SHP77 (cell line): Measurements from ENCODE around the gene CRTC3.
A peak's percentile ranks its signal among the peaks of the same experiment; 100 is the strongest.

Experiments used
- DNase-seq, 2 experiments: peaks; one replicate each; lab custom pipeline; 2025; lab: John Stamatoyannopoulos, UW

CRTC3 gene

GRCh38 chr15:90594301-90594738 is 64.6 kb downstream of the CRTC3 start:
- peak; percentile 74 to 79 for DNase-seq

- no peak for DNase-seq
Measured at GRCh38 chr15:90595763-90596155, 66.0 kb downstream of the CRTC3 start.

GRCh38 chr15:90596943-90597342 is 67.2 kb downstream of the CRTC3 start:
- DNase-seq: no peak

GRCh38 chr15:90597577-90597976 is 67.9 kb downstream of the CRTC3 start:
- no peak for DNase-seq

- DNase-seq: no peak
Measured at GRCh38 chr15:90598031-90598577, 68.4 kb downstream of the CRTC3 start.

GRCh38 chr15:90598679-90599078 is 69.0 kb downstream of the CRTC3 start:
- DNase-seq: no peak

GRCh38 chr15:90599116-90599515 is 69.4 kb downstream of the CRTC3 start:
- DNase-seq: no peak

GRCh38 chr15:90599644-90600043 is 69.9 kb downstream of the CRTC3 start:
- DNase-seq: no peak

- DNase-seq: no peak
Measured at GRCh38 chr15:90600954-90601353, 71.2 kb downstream of the CRTC3 start.

GRCh38 chr15:90603893-90604292 is 74.2 kb downstream of the CRTC3 start:
- no peak for DNase-seq

GRCh38 chr15:90606641-90607040 is 76.9 kb downstream of the CRTC3 start:
- DNase-seq: no peak

GRCh38 chr15:90607361-90607760 is 77.6 kb downstream of the CRTC3 start:
- peak; percentile 89 to 91 for DNase-seq

- DNase-seq: no peak
Measured at GRCh38 chr15:90609242-90610180, 79.8 kb downstream of the CRTC3 start.

- no peak for DNase-seq
Measured at GRCh38 chr15:90610190-90610589, 80.5 kb downstream of the CRTC3 start.

- DNase-seq: no peak
Measured at GRCh38 chr15:90611157-90611556, 81.4 kb downstream of the CRTC3 start.

- no peak for DNase-seq
Measured at GRCh38 chr15:90617171-90617570, 87.4 kb downstream of the CRTC3 start.

- DNase-seq: no peak
Measured at GRCh38 chr15:90617668-90618097, 88.0 kb downstream of the CRTC3 start.

- peak; percentile 21 to 28 for DNase-seq
Measured at GRCh38 chr15:90618330-90619125, 88.8 kb downstream of the CRTC3 start.

GRCh38 chr15:90619468-90619867 is 89.7 kb downstream of the CRTC3 start:
- no peak for DNase-seq

- no peak for DNase-seq
Measured at GRCh38 chr15:90619939-90620338, 90.2 kb downstream of the CRTC3 start.

GRCh38 chr15:90620379-90621067 is 90.8 kb downstream of the CRTC3 start:
- DNase-seq: no peak

- no peak for DNase-seq
Measured at GRCh38 chr15:90623854-90624253, 94.1 kb downstream of the CRTC3 start.
